NCI-H748 (cell line): Measurements from ENCODE around the gene DEGS1.

ENCODE experiments used
- DNase-seq: peaks from one replicate; lab custom pipeline; 2025; ENCODE audit not compliant: unreplicated experiment; lab: John Stamatoyannopoulos, UW

DEGS1 gene

GRCh38 chr1:224212618-224213061 is 29.6 kb downstream of the DEGS1 start:
- no peak for DNase-seq

DNA sequence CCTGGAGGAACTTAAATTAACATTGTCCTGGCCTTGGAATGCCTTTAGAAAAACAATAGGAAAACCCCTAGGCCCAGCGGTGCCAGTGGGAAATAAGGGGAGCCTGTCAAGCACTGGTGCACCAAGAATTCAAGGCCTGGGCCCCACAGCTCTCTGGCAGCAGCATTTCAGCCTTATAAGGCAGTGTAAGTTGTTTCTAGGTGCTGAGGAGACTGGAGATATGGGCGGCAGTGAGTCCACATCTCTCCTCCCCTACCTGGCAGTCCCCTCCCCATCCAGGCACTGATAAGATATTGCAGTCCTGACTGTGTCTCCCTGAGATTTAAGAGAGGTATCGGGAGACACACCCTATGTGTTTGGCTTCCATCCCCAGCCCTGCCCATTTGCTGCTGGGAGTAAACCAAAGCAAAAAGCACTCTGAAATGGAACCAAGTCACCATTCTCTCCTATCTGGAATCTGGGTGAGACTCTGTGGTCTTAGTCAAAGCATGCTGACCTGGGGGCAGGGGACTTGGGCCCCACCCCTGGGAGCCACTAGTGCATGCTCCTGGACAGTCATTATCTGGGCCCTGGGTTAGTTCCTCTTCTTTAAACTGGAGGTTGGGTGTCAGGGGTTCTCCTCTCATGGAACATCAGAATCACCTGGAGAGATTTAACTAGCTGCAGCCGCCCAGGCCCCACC is 30.5 kb downstream of the DEGS1 start:
- no peak for DNase-seq

- no peak for DNase-seq
These were observed 33.3 kb downstream of the DEGS1 start for GRCh38 chr1:224216382-224216781.

GRCh38 chr1:224217655-224218623 is 34.9 kb downstream of the DEGS1 start:
- no peak for DNase-seq

GRCh38 chr1:224219011-224219611 is 36.1 kb downstream of the DEGS1 start:
- DNase-seq: no peak

DNA sequence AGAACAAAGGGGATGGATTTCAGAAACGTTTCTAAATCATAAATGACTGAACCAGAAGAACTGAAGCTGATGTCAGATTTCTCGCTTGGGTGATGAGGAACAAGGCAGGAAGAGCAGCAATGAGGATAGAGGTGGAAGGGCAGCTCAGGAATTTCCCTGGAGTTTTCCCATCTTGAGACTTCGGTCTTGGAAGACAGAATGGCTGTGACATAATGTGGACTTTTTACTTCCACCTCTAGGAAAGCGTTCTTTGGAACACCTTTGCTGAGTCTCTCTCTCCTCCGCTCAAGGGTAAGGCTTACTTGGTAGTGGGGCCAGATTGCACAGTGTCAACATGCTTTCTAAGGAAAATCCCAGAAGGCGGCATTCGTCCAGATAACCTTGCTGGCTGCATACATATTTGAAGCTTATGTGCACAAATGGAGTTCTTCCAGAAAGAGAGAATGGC is 36.6 kb downstream of the DEGS1 start:
- no peak for DNase-seq

DNA sequence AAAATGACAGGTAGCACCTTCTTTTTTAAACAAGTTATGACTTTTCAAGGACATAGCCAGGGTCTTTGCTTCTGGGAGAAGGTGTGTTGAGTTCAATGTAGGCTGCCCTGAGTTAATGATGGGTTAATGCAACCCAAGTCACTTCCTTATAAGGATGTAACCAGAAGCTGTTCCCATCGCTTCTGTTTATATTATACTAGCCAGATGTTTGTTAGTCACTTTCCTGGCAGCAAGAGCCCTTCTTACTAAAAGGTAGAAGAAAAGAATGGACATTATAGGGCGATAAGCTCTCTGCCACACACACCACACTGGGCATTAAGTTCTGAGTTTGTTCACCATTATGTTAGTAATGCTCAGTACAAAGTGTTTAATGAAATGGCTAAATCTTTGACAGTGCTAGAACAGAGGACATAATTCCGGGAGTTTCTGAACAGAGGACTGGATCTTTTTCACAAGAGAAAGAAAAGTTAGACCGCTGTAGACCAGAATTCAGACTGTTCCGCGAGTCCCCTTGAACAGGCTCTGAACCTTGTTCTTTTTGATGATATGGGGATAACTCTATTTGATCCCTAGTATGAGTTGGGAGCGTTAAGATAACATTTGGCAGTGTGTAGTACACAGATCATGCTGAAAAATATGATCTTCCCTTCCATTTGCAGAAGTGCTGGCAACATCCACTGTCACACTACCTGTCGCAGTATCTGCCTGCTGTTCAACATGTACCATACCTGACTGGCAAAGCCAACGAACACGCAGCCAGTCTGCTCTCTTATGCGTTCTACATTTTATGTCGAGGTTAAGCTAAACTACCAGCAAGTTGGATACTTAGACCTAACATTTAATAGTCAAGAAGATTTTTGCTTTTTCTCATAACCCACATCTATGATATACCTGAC is 41.0 kb downstream of the DEGS1 start:
- no peak for DNase-seq

DNA sequence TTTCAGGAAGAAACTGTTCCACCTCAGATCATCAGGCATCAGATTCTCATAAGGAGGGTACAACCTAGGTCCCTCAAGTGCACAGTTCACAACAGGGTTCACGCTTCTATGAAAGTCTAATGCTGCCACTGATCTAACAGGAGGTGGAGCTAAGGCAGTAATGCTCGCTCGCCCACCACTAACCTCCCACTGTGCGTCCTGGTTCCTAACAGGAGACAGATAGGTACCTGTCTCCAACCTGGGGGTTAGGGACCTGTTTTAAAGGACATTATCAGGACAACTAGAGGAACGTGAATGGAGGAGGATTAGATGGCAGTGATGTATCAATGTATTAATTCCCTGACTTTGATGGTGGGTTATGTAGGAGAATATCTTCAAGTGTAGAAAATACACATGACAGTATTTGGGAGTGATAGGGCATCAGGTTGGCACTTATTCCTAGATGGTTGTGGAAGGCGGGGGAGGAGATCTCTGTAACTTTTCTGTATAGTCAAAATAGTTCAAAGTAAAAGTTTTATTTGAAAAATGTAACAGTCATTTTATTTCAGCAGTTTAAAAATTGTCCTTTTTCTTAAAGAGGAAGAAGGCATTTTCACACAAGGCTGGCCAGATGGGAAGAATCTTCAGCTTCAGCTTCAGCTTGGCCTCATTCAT is 43.9 kb downstream of the DEGS1 start:
- no peak for DNase-seq

DNA sequence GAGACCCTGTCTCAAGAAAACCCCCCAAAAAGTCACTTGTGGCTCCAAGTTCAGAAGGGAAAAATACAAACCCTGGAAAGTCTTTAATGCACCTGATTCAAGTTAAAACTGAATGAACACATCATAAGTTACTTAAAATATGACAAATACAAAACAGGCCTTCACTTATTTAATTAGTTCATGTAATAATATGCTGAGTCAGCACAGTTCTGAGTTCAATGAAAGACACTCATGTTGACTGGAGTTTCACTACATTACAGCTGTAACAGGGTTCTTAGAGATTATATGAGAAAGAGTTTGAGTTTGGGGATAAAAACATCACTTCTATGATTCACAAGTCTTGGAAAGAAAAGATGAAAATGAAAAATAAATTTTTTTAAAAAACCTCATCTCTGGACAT is 51.0 kb downstream of the DEGS1 start:
- no peak for DNase-seq

DNA sequence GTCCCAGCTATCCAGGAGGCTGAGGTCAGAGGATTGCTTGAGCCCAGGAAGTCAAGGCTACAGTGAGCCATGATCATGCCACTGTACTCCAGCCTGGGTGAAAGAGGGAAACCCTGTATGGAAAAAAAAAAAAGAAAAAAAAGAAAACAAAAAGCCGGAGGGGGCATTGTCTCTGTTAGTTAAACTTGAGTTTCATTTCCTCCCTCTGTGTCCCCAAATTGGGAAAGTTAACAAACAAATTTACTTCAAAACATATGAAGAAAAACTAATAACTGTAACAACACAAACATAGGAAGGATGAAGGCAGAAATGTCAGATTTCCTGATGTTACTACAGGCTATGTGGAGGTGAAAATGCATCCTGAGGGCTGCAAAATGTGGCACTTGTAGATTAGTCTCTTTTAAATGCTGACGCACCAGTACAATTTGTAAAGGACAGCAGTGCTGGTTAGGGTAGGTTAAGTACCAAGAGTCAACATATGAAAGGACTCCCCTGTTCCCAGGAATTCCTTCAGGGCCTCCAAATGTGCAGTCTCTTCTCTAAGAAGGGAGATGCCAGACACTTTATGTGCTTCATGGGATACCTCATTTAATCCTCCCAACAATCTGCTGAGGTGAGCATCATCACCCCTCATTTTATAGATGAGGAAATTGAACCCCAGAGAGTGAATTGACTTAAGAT is 52.9 kb downstream of the DEGS1 start:
- DNase-seq: no peak

DNA sequence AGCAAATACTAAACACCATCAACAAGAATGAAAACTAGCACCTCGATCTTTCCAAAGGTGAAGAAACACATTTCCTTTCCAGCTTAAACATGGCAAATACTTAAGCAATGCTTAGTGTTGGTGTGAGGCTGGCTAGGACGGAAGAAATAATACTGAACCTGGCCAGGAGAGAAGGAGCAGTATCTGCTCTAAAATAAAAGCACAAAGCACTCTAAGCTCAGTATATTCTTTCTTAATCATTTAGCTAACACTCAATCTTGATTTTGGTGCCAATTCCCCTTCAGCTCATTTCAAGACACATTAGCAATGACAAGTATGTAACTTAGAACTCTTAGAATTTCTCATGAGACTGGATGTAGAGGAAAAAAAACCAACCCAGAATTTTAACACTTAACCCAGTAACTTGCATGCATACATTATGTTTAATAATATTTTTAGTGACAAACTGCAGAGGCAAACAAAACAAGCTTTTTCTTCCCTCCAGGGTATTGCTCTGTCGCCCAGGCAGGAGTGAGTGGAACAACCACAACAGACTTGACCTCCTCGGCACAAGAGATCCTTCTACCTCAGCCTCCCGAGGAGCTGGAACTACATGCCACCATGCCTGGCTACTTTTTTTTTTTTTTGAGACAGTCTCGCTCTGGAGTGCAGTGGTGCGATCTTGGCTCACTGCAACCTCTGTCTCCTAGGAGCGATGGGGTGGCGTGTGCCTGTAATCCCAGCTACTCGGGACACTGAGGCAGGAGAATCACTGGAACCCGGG is 54.3 kb downstream of the DEGS1 start:
- DNase-seq: no peak

GRCh38 chr1:224238212-224238611 is 55.2 kb downstream of the DEGS1 start:
- DNase-seq: no peak

GRCh38 chr1:224238756-224239155 is 55.7 kb downstream of the DEGS1 start:
- no peak for DNase-seq
